GM08714 (cell line): ENCODE results near the gene PEX11B.
"Not testable (repeated sequence)": the region's sequence is repeated elsewhere in the genome, so short reads cannot be mapped to it uniquely, and the experiment has no call there.

Source experiments
- H3K4me3 ChIP-seq: fragments of 200-500 bp; sonication (Bioruptor generic); 2 replicates; pipeline ENCODE4 v1.5.1; 2014; ENCODE audit warnings: mild to moderate bottlenecking, low read length, inconsistent platforms
- ZNF274 ChIP-seq: IDR thresholded peaks from 2 replicates; pipeline ENCODE4 v1.6.1; 2012; ENCODE audit warnings: mild to moderate bottlenecking, low read depth, low read length

The PEX11B gene

DNA sequence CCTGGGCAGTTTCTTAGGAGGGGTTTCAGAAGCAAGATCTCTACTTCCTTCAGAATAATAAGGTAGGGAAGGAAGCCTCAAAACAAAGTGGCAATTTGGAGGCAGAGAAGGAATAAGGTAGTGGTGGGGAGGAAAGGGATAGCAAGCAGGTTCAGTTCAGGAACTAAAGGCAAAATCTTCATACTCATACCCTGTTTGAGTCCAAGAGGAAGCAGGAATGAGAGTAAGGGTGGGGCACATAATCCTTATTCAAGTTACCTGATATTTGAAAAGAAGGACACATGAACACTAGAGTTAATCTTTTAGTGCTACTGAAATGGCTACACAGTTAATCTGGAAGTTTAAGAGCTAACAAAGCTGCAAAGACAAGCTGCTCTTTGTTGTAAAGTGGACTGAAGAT, 17.2 kb upstream of the PEX11B start:
- no peak overlapping the region for H3K4me3 ChIP-seq
- no peak for TF ChIP-seq ZNF274

DNA sequence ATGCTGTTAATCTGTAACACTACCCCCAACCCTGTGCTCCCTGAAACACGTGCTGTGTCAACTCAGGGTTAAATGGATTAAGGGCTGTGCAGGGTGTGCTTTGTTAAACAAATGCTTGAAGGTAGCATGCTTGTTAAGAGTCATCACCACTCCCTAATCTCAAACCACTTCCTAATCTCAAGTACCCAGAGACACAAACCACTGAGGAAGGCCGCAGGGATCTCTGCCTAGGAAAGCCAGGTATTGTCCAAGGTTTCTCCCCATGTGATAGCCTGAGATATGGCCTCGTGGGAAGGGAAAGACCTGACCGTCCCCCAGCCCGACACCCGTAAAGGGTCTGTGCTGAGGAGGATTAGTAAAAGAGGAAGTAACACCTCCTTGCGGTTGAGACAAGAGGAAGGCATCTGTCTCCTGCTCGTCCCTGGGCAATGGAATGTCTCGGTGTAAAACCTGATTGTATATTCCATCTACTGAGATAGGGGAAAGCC, 14.0 kb upstream of the PEX11B start:
- not testable (repeated sequence) for H3K4me3 ChIP-seq

DNA sequence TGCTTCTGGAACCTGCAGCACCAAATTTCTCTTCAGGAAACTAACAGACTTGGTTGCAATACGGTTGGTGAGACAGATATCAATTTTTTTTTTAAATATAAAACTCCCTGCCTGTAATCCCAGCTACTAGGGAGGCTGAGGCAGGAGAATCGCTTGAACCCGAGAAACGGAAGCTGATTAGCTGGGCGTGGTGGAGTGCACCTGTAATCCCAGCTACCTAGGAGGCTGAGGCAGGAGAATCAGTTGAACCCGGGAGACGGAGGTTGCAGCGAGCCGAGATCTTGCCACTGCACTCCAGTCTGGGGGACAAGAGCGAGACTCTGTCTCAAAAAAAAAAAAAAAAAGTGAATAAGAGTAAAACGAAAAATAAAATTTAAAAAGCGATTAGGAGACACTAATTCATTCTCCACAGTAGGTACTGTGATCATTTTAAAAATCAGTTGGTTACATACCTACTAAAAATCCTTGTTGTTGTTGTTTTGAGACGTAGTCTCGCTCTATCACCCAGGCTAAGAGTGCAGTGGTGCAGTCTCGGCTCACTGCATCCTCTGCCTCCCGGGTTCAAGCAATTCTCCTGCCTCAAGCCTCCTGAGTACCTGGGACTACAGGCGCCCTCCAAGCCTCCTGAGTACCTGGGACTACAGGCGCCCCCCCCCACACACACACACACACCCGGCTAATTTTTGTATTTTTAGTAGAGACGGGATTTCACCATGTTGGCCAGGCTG, 9.6 kb upstream of the PEX11B start:
- TF ChIP-seq ZNF274: no peak
- peak overlapping the region; percentile 99 for H3K4me3 ChIP-seq

DNA sequence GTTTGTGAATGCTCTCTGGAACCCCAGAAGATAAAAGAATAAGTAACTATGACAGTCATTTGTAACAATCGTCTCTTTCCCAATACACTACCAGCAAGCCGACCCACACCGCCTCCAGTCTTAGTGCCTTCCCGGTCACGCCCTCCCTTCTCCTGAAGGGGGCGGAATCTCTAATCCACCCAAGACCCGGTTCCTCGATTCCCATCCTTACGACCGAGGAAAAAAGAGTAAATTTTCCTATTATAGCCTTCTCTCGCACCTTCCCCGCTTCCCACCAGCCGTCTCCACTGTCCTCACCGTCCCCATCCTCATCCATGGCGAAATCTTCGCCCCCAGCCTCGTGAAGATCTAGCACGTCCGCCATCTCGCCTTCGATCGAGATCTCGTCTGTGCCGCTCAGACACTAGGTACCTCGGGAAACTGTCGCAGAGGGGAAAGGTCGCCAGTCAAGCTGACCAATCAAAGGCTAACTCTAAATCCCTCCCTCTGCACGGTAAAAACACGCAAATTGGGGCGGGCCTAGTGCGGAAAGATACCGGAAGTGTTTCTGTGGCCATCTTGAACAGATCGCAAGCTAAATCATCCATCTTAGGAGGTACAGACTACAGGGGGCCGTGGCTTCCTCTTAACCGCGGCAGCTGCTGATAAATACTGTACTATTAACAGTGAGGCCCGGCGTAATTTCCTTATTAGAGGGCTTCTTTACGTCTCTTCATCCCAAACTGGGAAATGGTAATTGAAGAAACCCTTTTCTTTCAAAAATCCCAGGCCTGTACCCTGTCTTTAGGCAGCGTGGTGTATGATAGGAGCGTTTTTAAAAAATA, 8.8 kb upstream of the PEX11B start, which contains the start of gene RBM8A:
RBM8A (minus strand) TSS at position 422 of the 824 bp plus-strand sequence; CDS start at position 364, 58 bp downstream.
- peak within 1 kb of the TSS; percentile 99 for H3K4me3 ChIP-seq
- TF ChIP-seq ZNF274: no peak

DNA sequence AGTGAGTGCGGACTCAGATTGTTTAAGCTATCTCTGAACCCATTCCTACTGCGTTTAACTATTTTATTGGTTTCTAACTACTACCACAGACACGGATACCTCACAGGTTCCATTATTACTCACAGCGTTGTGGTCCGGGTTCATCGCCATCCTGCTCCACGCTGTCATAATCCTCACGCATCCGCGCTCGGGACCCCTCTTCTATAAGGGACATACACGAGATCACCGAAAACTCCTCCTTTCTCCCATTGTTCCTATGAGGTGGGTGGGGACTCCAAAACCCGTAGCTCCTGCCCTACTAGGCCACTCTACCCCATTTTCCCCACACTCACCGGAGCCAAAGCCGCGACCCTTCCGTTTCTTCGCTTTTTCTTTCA, 8.2 kb upstream of the PEX11B start:
- peak overlapping the region; percentile 99 for H3K4me3 ChIP-seq
- no peak for TF ChIP-seq ZNF274

DNA sequence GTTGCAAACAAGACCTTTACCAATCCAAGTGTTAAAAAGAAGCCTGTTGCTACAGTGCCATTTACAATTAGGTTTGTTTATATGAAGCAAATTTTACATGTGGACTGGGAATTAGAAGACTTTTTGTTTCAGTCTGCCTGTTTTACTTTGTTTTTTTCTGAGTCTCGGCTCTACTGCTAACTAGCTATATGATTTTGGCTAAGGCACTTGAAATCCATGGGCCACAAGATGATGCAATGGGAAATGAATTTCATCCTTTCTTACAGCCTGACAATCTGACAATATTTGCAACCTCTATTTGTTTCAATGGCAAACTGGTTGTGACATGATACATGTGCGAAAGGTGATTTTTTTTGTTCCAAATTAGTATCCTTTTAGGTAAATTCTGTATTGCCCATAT, 3.7 kb upstream of the PEX11B start:
- no peak overlapping the region for H3K4me3 ChIP-seq
- TF ChIP-seq ZNF274: no peak

DNA sequence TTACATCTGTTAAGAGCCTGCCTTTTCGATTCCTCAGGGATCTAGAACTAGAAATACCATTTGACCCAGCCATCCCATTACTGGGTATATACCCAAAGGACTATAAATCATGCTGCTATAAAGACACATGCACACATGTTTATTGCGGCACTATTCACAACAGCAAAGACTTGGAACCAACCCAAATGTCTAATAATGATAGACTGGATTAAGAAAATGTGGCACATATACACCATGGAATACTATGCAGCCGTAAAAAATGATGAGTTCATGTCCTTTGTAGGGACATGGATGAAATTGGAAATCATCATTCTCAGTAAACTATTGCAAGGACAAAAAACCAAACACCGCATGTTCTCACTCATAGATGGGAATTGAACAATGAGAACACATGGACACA, 1.8 kb upstream of the PEX11B start:
- not testable (repeated sequence) for H3K4me3 ChIP-seq

DNA sequence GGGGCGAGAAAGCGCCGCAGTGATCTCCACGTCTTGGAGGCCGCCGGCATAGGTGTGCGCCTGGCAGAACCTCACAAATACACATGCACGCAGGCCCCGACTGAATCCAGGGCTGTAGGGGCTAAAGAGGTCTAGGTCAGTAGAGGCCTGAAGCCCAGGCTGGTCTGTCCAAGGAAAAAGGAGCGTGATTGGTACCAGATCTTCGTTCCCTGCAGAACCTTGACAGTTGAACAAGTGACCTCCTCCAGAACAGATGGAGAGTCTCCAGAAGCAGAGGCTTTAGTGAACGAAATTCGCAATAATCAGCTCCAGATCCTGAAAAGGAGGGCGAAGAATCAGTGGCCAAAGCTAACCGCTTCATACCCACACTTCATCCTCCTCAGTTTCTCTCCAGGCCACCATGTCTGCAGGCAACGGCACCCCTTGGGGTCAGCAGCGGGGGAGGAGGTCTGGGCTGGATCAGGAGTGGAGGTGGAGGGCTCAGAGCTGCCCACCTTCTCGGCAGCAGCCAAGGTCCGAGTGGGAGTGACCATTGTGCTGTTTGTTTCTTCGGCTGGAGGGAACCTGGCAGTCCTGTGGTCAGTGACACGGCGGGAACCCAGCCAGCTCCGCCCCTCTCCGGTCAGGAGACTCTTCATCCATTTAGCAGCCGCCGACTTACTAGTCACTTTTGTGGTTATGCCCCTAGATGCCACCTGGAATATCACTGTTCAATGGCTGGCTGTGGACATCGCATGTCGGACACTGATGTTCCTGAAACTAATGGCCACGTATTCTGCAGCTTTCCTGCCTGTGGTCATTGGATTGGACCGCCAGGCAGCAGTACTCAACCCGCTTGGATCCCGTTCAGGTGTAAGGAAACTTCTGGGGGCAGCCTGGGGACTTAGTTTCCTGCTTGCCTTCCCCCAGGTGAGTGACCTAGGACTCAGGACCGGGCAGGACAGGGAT, 749 bp upstream of the PEX11B start:
- H3K4me3 ChIP-seq: peak overlapping the region; percentile 85
- no peak for TF ChIP-seq ZNF274

DNA sequence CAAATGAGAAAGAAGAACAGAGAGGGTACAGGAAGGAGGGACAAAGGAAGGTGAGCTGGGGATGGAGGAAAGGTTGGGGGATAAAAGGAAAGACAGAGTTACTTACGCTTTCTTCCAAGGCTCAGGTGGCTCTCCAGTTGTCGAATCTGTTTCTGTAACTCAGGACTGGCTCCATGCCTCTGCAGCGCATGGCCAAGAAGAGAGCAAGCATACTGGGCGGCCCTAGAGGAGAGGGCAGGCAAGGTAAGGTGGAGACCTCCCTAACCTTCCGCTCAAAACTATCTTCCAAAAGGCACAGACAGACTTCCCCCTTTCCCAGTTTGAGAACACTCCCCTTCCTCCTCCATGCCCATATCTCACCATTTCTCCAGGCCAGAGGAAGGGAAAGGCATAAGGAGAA, 922 bp downstream of the PEX11B start:
- peak overlapping the region; percentile 85 for H3K4me3 ChIP-seq
- TF ChIP-seq ZNF274: no peak

DNA sequence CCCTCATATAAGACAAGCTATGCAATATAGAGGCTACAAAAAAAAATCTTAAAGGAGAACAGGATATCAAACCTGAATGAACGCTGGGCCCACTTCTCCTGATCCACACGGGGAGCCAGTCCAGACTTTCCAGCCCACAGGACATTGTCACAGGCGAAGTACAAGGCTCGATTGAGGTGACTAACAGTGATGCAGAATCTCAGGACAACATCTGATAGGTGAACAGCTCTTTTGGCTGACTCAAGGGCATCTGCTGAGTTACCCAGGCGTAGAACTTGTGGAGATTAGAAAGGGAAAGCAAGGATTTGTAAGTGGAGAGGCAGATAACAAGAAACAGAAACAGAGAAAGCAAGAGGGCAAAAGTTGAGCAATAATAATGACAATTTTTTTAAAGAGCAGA, 1.8 kb downstream of the PEX11B start:
- no peak overlapping the region for H3K4me3 ChIP-seq
- no peak for TF ChIP-seq ZNF274

DNA sequence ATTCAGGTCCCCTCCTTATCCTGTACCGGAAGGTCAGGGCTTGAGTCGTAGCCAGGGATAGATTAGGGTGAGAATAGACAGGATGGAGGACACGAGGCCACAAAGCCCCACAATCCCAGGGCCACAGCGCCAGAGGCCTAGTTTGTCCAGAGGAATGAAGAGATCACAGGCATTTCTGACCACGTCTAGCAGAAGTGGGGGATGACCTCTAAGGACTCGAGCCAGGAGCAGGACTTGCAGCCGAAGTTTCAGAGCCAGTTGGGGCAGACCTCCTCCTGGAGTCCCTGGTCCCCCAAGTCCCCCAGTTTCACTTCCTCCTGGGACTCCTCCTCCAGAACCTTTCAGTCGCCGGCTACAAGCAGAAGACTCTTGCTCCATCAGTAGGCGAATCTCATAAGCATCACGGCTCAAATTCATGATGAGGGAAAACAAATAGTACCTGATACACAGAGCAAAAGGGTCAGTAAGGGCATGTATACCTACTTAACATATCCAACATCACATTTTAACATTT, 6.3 kb downstream of the PEX11B start:
- H3K4me3 ChIP-seq: no peak overlapping the region
- TF ChIP-seq ZNF274: no peak

DNA sequence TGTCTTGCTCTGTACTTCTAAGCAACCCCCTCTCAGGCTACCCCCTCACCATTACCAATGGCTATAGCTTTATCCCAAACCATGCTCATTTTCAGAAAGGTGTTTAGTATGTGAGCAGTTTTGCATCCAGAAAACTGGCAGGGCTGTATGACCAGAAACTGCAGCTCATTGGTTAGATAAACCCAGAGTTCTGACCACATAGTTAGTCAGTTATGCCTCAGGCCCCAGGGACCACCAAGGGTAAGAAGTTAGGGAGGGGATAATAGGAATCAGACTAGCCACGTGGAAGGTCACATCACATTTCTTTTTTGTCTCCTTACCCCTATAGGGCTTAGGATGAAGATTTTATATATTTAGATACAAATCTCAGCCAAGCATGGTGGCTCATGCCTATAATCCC, 9.9 kb downstream of the PEX11B start:
- no peak overlapping the region for H3K4me3 ChIP-seq
- TF ChIP-seq ZNF274: no peak

DNA sequence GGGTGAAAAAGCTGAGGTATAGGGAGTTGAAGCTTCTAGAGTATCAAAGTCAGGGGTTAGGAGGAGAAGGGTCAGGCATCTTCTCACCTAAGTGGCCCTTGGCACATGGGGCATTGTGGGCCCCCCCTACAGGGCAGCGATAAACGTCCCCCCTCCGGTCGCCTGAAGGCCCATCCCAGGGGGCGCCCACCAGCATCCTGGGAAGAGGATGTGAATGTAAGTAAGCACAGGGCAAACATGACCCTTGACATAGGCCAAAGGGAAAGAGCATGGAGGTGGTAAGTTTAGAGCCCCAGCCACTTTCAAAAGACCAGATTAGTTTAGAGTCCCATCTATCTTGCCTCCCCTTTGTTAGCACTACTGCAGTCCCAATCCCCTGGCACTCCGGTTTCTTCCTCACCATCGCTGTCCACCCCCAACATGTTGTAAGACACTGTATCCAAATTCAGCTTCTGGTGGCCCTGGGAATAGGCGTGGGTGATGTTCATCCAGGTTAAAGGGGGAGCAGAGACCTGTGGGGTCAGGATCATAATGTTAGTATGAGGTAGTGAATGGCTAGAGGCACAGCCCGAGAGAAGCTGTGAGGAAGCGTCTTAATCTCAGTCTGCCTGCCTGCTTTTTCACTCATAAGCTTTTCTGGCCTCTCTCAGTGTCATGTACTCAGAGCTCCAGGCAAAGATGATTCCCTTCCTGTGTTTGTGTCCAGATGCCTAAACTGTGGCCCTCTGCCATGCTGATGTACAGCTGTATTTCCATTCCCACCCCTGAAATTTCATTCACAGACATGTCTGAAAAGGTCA, 11.4 kb downstream of the PEX11B start:
- no peak for TF ChIP-seq ZNF274
- H3K4me3 ChIP-seq: no peak overlapping the region
